Measurements from ENCODE around the gene NPL.

NPL gene

DNA sequence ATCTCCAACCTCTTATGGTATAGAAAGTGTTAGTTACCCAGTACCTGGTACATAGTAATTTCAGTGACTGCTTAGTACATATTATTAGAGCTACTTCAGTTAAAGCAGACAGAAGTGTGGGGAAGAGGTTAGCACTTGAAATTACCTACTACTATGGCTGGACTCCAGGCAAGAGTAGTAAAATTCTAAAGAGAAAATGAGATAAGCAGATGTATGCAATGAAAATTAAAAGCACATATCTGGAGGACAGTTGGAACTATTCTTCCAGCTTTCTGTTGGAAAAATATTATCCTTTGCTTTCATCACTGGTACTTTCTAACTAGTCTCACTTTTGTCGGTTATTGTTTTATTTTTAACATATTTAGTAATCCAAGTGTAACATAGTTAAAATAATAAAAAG, 73.3 kb downstream of the NPL start:
- DNase-seq (ENCODE audit: low read depth in 1 of 2, low spot score in 1 of 2) = no peak

DNA sequence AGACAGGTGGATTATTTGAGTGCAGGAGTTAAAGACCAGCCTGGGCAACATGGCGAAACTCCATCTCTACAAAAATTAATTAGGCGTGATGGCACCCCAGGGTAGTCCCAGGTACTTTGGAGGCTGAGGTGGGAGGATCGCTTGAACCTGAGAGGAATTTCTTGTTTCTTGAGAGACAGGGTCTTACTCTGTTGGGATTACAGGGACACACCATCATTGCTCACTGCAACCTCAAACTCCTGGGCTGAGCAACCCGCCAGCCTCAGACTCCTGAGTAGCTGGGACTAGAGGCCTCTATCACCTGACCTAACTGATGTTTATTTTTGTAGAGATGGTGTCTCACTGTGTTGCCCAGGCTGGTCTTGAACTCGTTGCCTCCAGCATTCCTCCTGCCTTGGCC, 74.4 kb downstream of the NPL start:
- DNase-seq (ENCODE audit: low read depth in 1 of 2, low spot score in 1 of 2) = no peak

DNA sequence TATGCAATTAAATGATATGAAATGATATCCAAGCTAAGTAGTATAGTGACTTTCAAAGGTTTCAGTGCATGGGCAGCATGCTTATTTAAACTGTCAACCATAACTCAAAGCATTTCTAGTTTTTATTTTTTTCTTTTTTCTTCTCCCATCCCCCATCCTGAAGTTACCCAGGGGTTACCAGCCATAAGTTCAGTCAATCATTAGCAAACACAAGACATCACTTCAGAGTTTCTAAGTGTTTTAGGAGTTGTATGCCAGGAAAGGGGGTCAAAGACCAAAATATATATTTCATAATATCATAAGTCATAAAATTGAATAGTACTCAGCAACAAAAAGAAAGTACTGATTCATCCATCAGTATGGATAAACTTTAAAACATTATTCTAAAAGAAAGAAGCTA, 78.3 kb downstream of the NPL start:
- DNase-seq (ENCODE audit: low read depth in 1 of 2, low spot score in 1 of 2) = no peak

- DNase-seq (ENCODE audit: low read depth in 1 of 2, low spot score in 1 of 2) = no peak
These were observed 79.7 kb downstream of the NPL start for GRCh38 chr1:182869241-182869666.

- DNase-seq (ENCODE audit: low read depth in 1 of 2, low spot score in 1 of 2) = no peak
These were observed 83.3 kb downstream of the NPL start for GRCh38 chr1:182872881-182873280.

- no peak for DNase-seq (ENCODE audit: low read depth in 1 of 2, low spot score in 1 of 2)
These were observed 86.3 kb downstream of the NPL start for GRCh38 chr1:182875889-182876288.

DNA sequence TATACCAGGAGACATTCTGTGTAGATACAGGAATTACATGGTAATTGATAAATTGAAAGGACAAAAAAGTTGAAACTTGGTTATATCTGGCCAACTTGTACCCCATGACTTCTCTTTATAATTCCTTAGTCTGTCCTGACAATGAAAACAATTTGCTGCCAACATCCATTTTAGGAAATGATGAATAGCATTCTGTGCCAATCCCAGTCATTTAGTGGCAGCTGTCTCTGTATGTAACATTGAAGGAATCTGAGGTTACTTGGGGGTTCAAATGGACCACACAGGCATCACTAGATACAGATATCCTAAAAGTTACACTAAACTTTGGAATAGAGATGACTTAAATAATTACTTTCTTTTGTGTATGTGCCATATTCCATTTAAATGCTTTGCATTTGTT, 87.8 kb downstream of the NPL start:
- DNase-seq (ENCODE audit: low read depth in 1 of 2, low spot score in 1 of 2) = no peak

- DNase-seq (ENCODE audit: low read depth in 1 of 2, low spot score in 1 of 2) = no peak
These were observed 88.3 kb downstream of the NPL start for GRCh38 chr1:182877842-182878241.

Measured in stimulated activated CD4-positive, alpha-beta T cell treated with anti-CD3 and anti-CD28 coated beads, Interleukin-15, amount 100 ng/mL, for 1 hour (primary cell).